IPS-NIHi11 (cell line): ENCODE measurements around the gene LRRC31.

Source experiments
- DNase-seq: peaks from one replicate; pipeline ENCODE4 v3.0.0; 2012; ENCODE audit warnings: mixed read lengths, low spot score

LRRC31 gene

GRCh38 chr3:169863458-169863899, 6.3 kb downstream of the LRRC31 start:
- DNase-seq, result peak; percentile 79

GRCh38 chr3:169861871-169862270, 7.9 kb downstream of the LRRC31 start:
- DNase-seq, result peak; percentile 39

- DNase-seq, result no peak
Measured at GRCh38 chr3:169857811-169858210, 11.9 kb downstream of the LRRC31 start.

GRCh38 chr3:169855514-169855913, 14.2 kb downstream of the LRRC31 start:
- DNase-seq, result no peak

GRCh38 chr3:169850618-169851017, 19.1 kb downstream of the LRRC31 start:
- no peak for DNase-seq

GRCh38 chr3:169848741-169849140, 21.0 kb downstream of the LRRC31 start:
- DNase-seq, result no peak

GRCh38 chr3:169847896-169848295, 21.8 kb downstream of the LRRC31 start:
- DNase-seq, result no peak

GRCh38 chr3:169846458-169847193, 23.1 kb downstream of the LRRC31 start:
- DNase-seq, result no peak

- DNase-seq, result no peak
Measured at GRCh38 chr3:169842960-169843359, 26.8 kb downstream of the LRRC31 start.

- no peak for DNase-seq
Measured at GRCh38 chr3:169841171-169841570, 28.6 kb downstream of the LRRC31 start.

- DNase-seq, result no peak
Measured at GRCh38 chr3:169838511-169839030, 31.2 kb downstream of the LRRC31 start.

- no peak for DNase-seq
Measured at GRCh38 chr3:169836942-169837275, 32.8 kb downstream of the LRRC31 start.

- no peak for DNase-seq
Measured at GRCh38 chr3:169836078-169836941, 33.4 kb downstream of the LRRC31 start.

- no peak for DNase-seq
Measured at GRCh38 chr3:169835533-169835932, 34.2 kb downstream of the LRRC31 start.

GRCh38 chr3:169827712-169828111, 42.0 kb downstream of the LRRC31 start:
- DNase-seq, result no peak

- no peak for DNase-seq
Measured at GRCh38 chr3:169825316-169825715, 44.4 kb downstream of the LRRC31 start.

- DNase-seq, result no peak
Measured at GRCh38 chr3:169822983-169823382, 46.8 kb downstream of the LRRC31 start.

GRCh38 chr3:169822540-169822939, 47.2 kb downstream of the LRRC31 start:
- peak; percentile 49 for DNase-seq

GRCh38 chr3:169822091-169822490, 47.6 kb downstream of the LRRC31 start:
- peak; percentile 33 for DNase-seq

GRCh38 chr3:169818316-169818715, 51.4 kb downstream of the LRRC31 start:
- DNase-seq, result no peak

- DNase-seq, result no peak
Measured at GRCh38 chr3:169815590-169816150, 54.1 kb downstream of the LRRC31 start.

- DNase-seq, result peak; percentile 27
Measured at GRCh38 chr3:169813757-169814517, 55.8 kb downstream of the LRRC31 start.
